ENCODE measurements around the gene TRIP12. TPM values are rescaled to one million over a fixed set of nuclear protein-coding genes. Genes with fewer than 3 reads are reported as not detected.

The TRIP12 gene
- total and polyA plus RNA-seq, 2 donors (not counting 1 experiment from before 2014, with no cell fraction given), result 30.9 to 274 TPM

DNA sequence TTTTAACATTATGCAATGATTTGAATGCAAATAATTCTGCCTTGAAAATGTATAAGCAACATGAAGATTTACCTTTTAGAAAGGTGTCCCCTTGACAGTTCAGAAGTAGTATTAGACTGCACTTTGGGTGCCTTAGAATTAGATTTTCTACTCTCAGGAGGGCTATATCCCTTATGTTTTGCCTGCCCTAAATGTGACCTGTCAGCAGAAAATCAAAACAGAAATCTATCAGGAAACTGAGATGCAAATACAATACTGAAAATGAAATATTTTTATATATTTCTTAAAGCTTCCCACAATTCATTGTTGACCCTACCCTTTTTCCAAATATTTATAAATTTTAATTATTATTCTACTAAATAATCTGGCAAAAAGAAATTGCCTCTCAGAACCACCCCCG, 61.5 kb downstream of the TRIP12 start:
- peaks cover 23% of the 10 kb centered on the region for H3K4me1 Mint-ChIP-seq
- Histone ChIP-seq H3K36me3 (replicated peaks in 1 of 2; ENCODE audit: control extremely low read depth in 1 of 2, control insufficient read depth in 1 of 2, extremely low read depth in 1 of 2, insufficient read depth in 2 of 2, low read length in 1 of 2) (peaks cover 10 to 23% of the 10 kb centered on the region in 2 experiments), H3K4me3 (ENCODE audit: control extremely low read depth in 1 of 5, extremely low read depth in 1 of 5, insufficient read depth in 1 of 5, low read depth in 2 of 5, low read length in 4 of 5) (no peak overlapping the region), H3K27me3 (replicated peaks in 1 of 4; ENCODE audit: control extremely low read depth in 1 of 4, control insufficient read depth in 3 of 4, insufficient read depth in 4 of 4, low read length in 3 of 4) (no peaks in the 10 kb centered on the region), H2AFZ (ENCODE audit: insufficient read depth, low read depth, low read length, poor library complexity, severe bottlenecking) (no peak overlapping the region), H4K20me1 (ENCODE audit: control insufficient read depth, insufficient read depth, low read length, poor library complexity, severe bottlenecking) (peaks cover 14% of the 10 kb centered on the region), H3K4me1 (ENCODE audit: control insufficient read depth in 2 of 2, insufficient read depth in 2 of 2, low read length in 2 of 2) (peaks cover 7 to 8% of the 10 kb centered on the region in 2 donors), H3K79me2 (ENCODE audit: control insufficient read depth, insufficient read depth, low read length) (peaks cover 52% of the 10 kb centered on the region), H3K9me3 (ENCODE audit: control extremely low read depth in 1 of 3, control insufficient read depth in 2 of 3, insufficient read depth in 1 of 3, low read length in 2 of 3) (no peaks in the 10 kb centered on the region), H3K27ac (ENCODE audit: low read length in 2 of 2) (no peak overlapping the region), H3K9ac (ENCODE audit: low read length) (no peak overlapping the region), H3K4me2 (replicated peaks; ENCODE audit: low read depth, low read length, poor library complexity, severe bottlenecking) (no peak overlapping the region)
- no peaks in the 10 kb centered on the region for H3K27me3 Mint-ChIP-seq
- intact Hi-C loops (cut with micrococcal nuclease), result loop anchor here (10.0 kb wide), 1 partner anchor 56 kb away; no protein-coding TSS in a partner anchor
- H3K27ac Mint-ChIP-seq, result no peak overlapping the region
- H3K9me3 Mint-ChIP-seq (ENCODE audit: insufficient read depth), result no peaks in the 10 kb centered on the region
- WGBS (ENCODE audit: insufficient coverage), result no CpG with 5 or more reads among the region's 1 CpG
- DNase-seq (no peak), ATAC-seq (ENCODE audit: low read depth) (no peak)
- H3K4me3 Mint-ChIP-seq, result no peak overlapping the region
- ChIA-PET CTCF (no interaction called here), POLR2A (no interaction called here)
- no peak for TF ChIP-seq CTCF (IDR thresholded peaks at IDR 0.05)
- TF ChIP-seq EZH2 (IDR thresholded peaks at IDR 0.05; ENCODE audit: borderline replicate concordance, insufficient read depth, low read depth, low read length, poor library complexity, severe bottlenecking), result no peak

DNA sequence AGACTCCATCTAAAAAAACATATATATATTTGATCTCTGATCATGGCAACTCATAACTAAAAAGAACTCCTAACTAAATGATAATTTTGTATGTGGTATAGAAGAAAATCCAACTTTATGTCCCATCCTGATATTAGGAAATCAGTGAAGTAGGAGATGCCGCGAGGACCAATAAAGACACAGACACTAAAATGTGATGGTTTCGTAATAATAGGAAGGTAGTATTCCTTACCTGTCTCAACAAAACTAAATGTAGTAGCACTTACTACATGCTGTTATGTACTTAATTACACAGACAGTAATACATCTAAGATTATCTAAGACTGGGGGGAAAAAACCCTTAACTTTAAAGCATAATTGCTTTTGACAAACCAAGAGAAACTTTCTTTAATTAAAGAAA, 63.5 kb downstream of the TRIP12 start:
- no peaks in the 10 kb centered on the region for H3K27me3 ChIP-seq (replicated peaks in 1 of 4; ENCODE audit: control extremely low read depth in 1 of 4, control insufficient read depth in 3 of 4, insufficient read depth in 4 of 4, low read length in 3 of 4)
- CTCF ChIA-PET, result no interaction called here
- TF ChIP-seq EZH2 (IDR thresholded peaks at IDR 0.05; ENCODE audit: borderline replicate concordance, insufficient read depth, low read depth, low read length, poor library complexity, severe bottlenecking) (no peak), CTCF (IDR thresholded peaks at IDR 0.05) (no peak)
- no CpG with 5 or more reads among the region's 3 CpGs for WGBS (ENCODE audit: insufficient coverage)
- Mint-ChIP-seq H3K4me3 (no peak overlapping the region), H3K27me3 (no peaks in the 10 kb centered on the region), H3K4me1 (peaks cover 20% of the 10 kb centered on the region), H3K27ac (no peak overlapping the region), H3K9me3 (ENCODE audit: insufficient read depth) (no peaks in the 10 kb centered on the region)
- peaks cover 7 to 30% of the 10 kb centered on the region in 2 experiments for H3K36me3 ChIP-seq (replicated peaks in 1 of 2; ENCODE audit: control extremely low read depth in 1 of 2, control insufficient read depth in 1 of 2, extremely low read depth in 1 of 2, insufficient read depth in 2 of 2, low read length in 1 of 2)
- peaks cover 11% of the 10 kb centered on the region for H4K20me1 ChIP-seq (ENCODE audit: control insufficient read depth, insufficient read depth, low read length, poor library complexity, severe bottlenecking)
- intact Hi-C loops (cut with micrococcal nuclease), result loop anchor here (10.0 kb wide), 1 partner anchor 56 kb away; no protein-coding TSS in a partner anchor
- POLR2A ChIA-PET, result no interaction called here
- ATAC-seq (ENCODE audit: low read depth), result no peak
- no peak overlapping the region for H3K9ac ChIP-seq (ENCODE audit: low read length)
- no peak for DNase-seq
- H3K4me3 ChIP-seq (ENCODE audit: control extremely low read depth in 1 of 5, extremely low read depth in 1 of 5, insufficient read depth in 1 of 5, low read depth in 2 of 5, low read length in 4 of 5), result no peak overlapping the region
- H2AFZ ChIP-seq (ENCODE audit: insufficient read depth, low read depth, low read length, poor library complexity, severe bottlenecking), result no peak overlapping the region
- no peak overlapping the region for H3K4me2 ChIP-seq (replicated peaks; ENCODE audit: low read depth, low read length, poor library complexity, severe bottlenecking)
- no peaks in the 10 kb centered on the region for H3K9me3 ChIP-seq (ENCODE audit: control extremely low read depth in 1 of 3, control insufficient read depth in 2 of 3, insufficient read depth in 1 of 3, low read length in 2 of 3)
- H3K79me2 ChIP-seq (ENCODE audit: control insufficient read depth, insufficient read depth, low read length), result peaks cover 48% of the 10 kb centered on the region
- H3K4me1 ChIP-seq (ENCODE audit: control insufficient read depth in 2 of 2, insufficient read depth in 2 of 2, low read length in 2 of 2), result peaks cover 7 to 8% of the 10 kb centered on the region in 2 donors
- no peak overlapping the region for H3K27ac ChIP-seq (ENCODE audit: low read length in 2 of 2)
